GM10266 (cell line): Measurements from ENCODE around the gene ABCA13.

Experiments
- DNase-seq: peaks from one replicate; pipeline ENCODE4 v3.0.0; 2012; ENCODE audit errors: extremely low spot score
- TF ChIP-seq, protein P1 (sequence below): IDR thresholded peaks from 2 replicates; pipeline ENCODE4 v1.5.1; 2012; ENCODE audit warnings: mild to moderate bottlenecking, low read depth; ENCODE audit not compliant: control insufficient read depth, insufficient read depth; ENCODE audit errors: missing control alignments

ABCA13 gene

DNA sequence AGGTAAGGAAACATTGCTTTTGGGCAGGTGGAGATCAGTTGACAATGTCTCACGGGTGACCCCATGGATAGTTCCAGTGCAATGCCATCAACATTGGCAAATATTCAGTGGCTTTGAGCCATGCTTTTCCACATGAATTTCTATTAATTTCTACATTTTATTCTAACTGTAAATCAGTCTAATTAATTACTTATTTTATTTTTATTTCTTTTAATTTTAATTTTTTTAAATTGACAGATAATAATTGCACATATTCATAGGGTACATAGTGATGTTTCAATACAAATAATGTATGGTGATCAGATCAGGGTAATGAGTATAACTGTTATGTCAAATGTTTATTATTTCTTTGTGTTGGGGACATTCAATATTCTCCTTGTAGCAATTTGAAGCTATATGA is 3.8 kb downstream of the ABCA13 start:
- DNase-seq = no peak
- TF ChIP-seq, protein P1, sequence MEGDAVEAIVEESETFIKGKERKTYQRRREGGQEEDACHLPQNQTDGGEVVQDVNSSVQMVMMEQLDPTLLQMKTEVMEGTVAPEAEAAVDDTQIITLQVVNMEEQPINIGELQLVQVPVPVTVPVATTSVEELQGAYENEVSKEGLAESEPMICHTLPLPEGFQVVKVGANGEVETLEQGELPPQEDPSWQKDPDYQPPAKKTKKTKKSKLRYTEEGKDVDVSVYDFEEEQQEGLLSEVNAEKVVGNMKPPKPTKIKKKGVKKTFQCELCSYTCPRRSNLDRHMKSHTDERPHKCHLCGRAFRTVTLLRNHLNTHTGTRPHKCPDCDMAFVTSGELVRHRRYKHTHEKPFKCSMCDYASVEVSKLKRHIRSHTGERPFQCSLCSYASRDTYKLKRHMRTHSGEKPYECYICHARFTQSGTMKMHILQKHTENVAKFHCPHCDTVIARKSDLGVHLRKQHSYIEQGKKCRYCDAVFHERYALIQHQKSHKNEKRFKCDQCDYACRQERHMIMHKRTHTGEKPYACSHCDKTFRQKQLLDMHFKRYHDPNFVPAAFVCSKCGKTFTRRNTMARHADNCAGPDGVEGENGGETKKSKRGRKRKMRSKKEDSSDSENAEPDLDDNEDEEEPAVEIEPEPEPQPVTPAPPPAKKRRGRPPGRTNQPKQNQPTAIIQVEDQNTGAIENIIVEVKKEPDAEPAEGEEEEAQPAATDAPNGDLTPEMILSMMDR = no peak

DNA sequence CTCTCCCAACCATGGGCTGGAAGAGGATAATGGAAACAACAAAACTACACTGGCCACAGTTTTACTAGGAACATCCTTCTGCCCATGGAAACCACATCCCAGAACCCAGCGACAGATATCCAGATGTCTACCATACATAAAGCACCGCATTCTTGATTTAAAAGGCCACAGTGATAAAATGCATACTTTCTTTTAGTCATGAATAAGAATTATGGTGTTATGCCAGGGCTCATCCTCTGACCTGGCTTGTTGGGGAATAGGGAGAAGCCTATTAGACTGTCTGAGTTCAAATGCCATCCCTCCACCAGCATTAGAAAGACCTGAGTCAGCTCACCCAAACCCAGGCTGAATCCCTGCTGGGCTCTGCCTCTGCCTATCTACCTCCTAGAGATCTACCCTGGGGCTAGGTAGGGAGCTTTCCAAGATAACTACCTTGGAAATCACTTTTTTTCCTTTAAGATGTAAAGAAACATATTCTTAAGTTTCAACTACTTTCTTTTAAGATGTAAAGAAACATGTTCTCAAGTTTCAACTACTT is 5.2 kb downstream of the ABCA13 start:
- TF ChIP-seq, protein P1 = no peak
- DNase-seq = no peak

DNA sequence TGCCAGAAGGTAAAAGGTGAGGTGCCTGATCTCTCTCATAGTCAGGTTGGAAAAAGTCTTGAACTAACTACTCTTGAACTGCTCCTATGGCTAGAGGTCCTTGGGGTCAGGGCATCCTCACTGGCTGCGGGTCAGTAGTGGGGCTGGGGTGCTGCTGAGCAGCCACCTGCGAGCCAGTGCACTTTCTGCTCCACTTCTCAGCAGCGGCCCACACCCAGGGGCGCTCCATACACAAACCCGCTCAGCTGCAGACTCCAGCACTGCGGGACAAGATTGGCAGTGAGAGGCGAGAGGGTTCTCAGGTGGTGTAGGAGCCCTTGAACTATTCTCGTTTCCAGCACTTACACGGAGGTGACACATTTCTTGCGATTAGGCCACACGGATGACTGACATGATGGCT is 6.0 kb downstream of the ABCA13 start:
- no peak for DNase-seq
- TF ChIP-seq, protein P1 = no peak

DNA sequence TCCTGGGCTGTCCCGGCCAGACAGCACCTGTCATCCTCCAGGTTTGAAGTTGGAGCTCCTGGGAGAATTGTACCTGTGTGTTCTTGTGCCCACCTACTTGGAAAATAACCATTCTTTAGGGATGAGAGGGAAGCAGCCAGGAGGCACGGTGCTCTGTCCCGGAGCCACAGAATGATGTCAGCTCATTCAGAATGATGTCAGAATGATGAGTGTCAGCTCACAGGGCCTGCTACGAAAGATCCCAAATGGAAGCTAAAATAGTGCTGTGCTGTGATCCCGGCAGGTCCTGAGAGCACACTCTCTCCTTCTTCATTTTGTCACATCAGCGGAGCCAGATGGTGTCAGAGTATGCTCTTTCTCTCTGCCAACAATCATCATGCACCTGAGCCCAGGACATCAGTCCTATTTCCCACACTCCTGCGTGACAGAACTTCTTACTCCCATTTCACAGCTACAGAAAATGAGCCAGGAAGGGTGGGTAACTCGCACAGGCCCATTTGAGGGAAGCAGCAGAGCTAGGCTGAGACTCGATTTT is 8.3 kb downstream of the ABCA13 start:
- TF ChIP-seq, protein P1 = no peak
- DNase-seq = no peak

DNA sequence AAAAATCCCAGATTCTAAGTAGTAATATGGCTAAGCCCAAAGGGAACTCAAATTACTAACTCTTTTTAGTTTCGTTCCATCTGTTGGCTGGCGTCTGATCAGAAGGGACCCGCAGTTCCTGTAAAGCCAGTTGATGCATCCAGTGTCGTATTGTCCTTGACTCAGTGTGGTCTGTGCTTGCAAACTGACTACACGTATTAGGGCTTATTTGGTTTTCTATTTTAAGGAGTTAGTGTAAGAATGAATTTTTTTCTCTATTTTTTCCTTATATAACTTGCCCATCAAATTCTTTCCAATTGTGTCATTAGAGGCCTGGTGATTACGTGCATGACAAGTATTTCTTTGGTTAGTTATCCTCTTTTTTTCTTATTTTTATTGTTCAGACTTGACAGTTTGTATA is 9.7 kb downstream of the ABCA13 start:
- no peak for DNase-seq
- TF ChIP-seq, protein P1 = no peak

DNA sequence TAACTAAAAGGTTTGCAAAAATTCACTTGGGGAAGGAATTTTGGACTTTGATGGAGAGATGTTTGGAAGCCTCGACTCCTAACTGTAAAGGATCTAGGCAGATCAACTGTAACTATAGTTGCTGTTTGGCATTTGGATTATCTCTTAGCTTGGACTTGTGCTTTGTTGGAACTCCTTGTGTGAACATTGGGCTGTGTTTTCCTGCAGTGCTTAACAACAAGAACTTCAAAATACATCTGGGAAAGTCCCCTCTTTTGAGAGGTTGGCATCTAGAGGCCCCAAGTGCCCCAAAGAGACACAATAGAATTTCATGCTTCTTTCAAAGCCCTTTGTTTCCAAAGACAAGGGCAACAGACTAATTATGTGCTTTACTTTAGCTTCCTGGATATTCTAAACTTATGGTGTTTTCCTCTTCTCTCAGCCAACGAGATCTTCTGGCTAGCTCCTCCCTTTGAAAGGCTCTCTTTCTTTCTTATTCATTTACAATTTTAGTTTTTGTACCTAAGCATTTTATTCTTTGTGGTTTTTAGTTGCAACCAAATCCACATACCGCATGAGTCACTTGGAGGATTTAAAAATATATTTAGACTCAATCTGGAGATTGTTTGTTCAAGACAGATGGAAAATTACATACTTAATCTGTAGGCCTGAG is 11.6 kb downstream of the ABCA13 start:
- TF ChIP-seq, protein P1 = no peak

DNA sequence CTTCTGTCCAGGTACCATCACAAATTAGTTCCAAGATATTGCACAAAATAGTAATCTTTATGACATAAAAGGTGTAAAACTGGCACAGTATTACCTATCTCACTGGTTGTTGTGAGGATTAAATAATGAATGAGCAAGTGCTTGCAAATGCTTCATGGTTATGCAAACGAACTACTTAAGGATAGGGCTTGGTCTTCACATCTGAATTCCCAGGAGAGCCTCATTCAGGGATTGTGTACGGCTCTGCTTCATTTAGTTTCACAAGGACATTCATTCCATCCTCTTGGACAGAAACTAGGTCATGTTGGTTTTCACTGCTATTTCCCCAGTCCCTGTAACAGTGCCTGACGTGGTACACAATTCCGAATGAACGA is 12.1 kb downstream of the ABCA13 start:
- no peak for DNase-seq

More for the DNA sequence above, 11.6 kb downstream of the ABCA13 start:
- DNase-seq = no peak

More for the DNA sequence above, 12.1 kb downstream of the ABCA13 start:
- TF ChIP-seq, protein P1 = no peak
